HG02973 (cell line): Measurements from ENCODE around the gene TRUB1.
"Not testable (repeated sequence)": the region's sequence is repeated elsewhere in the genome, so short reads cannot be mapped to it uniquely, and the experiment has no call there.

Experiments used
- ATAC-seq: cut with Tn5 transposase; IDR thresholded peaks from one replicate; pipeline ENCODE4 v1.9.1; 2021; ENCODE audit warnings: moderate library complexity; ENCODE audit not compliant: unreplicated experiment

TRUB1 gene

DNA sequence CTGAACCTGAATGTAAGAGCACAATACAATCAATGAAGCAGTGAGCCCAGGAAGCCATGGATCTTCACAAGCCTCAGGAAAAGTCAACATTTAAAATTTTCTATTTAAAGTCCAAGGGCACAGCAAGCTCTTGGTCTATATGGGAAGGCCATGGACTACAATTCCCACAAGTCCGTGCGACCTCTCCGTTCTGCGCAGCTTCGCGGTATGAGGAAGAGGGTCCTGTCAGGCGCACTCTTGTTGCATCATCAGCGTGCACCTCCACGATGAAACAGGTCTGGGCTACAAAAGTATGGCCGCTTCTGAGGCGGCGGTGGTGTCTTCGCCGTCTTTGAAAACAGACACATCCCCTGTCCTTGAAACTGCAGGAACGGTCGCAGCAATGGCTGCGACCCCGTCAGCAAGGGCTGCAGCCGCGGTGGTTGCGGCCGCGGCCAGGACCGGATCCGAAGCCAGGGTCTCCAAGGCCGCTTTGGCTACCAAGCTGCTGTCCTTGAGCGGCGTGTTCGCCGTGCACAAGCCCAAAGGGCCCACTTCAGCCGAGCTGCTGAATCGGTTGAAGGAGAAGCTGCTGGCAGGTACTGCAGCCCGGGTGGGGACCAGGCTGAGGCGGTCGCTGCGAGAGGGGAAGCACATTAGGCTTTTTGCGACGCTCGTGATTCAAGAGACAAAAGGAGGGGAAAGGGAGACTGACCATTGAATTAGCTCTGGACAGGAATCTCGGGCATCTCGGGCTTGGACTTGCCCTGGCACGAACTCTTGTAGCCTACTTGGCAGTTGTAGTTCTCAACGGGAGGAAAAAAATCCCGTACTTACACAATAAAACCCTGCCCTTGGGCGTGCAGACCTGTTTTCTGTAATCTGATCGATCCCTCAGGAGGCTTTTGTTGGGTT, at the start of gene TRUB1:
TSS of gene TRUB1 (plus strand) at position 234 of the 894 bp plus-strand sequence. CDS start at position 293, 59 bp downstream.
- peak; percentile 100 for ATAC-seq

DNA sequence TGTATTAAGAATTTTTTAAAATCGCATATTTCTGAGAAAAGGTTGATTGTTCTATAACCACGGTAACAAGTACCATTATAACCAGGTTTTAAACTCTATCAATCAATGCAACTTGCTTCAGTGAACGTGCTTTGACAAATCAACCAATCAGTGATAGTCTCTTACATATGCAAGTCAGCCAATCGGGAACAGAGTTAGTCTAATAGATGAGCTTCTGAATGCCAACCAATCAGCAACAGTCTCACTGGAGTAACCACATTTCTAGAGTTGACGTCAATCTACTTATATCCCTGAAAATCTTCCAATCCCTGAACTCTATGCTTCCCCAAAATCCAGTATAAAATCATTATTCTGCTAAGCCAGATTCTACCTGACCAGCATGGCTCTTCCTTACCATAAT, 44.7 kb upstream of the TRUB1 start:
- no peak for ATAC-seq

DNA sequence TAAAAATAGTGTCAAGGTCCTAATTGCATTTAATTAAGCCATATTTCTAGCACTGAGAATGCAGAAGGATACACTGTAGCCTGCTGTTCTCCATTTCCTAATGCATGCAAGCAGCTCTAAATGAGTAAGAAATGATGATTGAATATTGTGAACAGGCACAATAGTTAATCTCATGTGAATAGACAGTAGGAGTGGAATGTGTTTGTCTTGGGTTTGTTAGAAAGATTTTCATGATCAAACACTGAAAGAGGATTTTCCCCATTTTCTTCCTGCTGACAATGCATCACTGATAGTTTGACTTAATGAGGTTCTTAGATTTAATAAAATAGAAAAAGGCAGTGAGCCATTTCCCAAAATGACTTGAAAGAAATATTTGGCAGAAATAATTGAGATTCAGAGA, 43.1 kb upstream of the TRUB1 start:
- ATAC-seq = no peak

DNA sequence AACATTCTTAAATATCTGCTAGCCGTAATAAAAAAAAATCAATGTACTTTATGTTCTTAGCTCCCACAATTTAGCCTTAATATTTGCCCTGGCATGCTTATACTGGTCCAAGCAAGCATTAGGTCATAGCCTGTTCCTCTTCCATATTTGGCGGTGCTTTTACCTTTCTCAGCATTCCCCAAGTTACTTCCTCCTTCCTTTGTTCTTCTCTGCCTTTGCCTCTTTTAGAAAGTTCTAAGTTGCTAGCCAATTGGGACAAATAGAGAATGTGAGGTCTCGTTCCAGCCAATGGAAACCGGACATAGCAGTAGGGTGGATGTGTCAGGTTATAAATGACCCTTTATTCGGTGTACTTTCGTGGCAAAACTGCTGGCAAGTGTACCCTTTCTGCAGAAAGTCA, 41.0 kb upstream of the TRUB1 start:
- ATAC-seq = not testable (repeated sequence)

DNA sequence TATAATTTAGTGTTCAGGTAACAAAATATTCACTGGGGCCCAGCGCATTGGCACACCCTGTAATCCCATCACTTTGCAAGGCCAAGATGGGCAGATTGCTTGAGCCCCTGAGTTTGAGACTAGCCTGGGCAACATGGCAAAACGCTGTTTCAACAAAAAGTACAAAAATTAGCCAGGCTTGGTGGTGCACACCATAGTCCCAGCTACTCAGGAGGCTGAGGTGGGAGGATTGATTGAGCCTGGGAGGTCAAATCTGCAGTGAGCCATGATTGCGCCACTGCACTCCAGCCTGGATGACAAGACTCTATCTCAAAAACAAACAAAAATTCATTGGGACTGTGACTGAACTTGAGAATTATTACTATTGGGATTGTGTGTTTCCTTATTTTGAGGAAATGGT, 40.4 kb upstream of the TRUB1 start:
- ATAC-seq = no peak

DNA sequence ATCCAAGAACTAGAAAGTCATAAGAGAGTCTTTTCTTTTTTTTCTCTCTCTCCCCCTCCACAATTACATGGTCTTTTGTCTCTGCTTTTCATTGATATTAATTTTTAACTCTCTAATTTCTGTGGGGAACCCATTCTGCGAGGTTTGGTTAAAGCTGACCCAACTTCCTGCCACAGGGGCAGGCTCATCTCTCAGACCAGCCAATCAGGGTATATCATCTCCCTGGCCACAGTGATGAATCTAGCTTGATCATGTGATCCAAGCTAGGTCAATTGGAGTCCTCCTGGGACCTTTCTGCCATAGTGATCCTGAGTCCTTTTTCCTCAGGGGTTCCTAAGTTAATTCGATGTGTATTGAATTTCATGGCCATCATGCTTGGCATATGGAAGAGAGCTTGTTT, 38.0 kb upstream of the TRUB1 start:
- no peak for ATAC-seq

DNA sequence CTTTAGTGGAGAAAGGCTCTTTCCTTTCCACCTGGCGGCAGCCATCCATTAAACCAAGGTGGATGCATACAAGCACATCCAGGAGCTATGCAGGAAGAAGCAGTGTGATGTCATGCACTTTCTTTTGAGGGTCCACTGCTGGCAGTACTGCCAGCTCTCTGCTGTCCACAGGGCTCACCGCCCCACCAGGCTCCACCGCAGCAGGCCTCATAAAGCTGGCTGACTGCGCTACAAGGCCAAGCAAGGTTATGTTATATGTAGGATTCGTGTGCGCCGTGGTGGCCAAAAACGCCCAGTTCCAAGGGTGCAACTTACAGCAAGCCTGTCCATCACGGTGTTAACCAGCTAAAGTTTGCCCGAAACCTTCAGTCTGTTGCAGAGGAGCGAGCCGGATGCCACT, 37.3 kb upstream of the TRUB1 start:
- no peak for ATAC-seq

DNA sequence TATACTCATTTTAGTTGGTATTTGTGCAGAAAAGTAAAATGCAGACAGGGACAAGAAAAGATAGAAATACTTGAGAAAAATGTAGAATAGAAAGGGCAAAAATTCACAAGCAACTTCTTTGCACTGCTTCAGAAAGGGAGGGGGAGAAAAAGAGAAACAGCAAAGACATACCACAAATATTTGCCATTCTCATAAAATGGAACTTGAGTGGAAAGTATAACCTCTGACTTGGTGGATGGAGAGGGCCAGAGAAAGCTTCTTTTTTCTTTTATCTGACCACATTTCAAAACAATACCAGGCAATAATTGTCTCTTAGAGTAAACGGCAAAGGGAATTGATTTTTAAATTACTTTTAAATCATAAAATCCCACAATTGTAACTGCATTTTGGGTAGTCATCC, 35.8 kb upstream of the TRUB1 start:
- no peak for ATAC-seq

DNA sequence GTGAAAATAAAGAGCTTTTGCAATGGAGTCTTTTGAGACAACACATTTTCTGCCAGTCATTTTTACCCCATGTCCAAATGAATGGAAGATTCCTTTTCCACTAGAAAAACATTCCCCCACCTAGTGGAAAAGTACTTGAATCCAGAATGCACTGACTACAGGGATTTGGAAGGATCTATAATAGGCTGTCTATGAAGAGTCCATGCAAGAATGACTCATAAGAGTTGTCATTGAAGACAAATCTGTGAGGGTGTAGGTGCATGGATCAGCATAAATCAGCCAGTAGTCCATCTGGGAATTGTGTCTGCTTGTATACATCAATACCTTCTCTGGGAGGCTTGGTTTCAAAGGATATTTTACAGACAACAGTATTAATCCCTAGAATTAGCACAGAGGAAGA, 32.5 kb upstream of the TRUB1 start:
- ATAC-seq = no peak

DNA sequence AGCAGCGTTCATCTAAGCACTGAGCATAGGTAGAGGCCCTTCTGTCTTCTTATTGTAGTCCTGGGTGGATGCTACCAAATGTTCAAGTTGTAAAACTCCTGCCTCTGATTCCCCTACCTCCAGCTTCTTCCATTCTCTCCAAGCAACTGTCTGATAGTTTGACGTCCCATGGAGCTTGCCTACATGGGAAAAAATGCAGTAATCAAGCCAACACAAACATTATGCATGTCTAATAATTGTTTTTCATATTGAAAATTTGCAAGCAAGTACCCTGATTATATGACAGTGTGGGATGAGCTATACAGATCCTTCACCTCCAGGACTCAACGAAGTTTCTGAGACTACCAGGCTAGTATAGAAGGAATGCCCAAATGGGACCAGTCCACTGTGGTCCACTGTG, 31.0 kb upstream of the TRUB1 start:
- no peak for ATAC-seq

DNA sequence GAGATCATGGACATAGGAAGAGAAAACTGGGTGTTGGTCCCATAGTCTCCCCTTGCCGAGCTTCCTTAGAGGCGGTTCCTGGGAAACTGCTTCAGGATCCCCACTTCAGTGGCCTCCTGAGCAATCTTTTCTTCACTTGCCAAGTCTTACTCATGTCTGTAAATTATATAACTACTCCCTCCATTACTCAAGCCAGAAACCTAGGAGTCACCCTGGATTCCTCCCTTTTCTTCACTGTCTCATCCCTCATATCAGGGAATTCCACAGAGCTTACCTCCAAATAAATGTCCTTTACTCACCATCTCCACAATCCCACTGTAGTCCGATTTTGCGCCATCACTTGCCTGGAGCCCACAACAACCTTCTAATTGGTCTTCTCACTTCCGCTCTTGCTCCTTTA, 29.1 kb upstream of the TRUB1 start:
- no peak for ATAC-seq

DNA sequence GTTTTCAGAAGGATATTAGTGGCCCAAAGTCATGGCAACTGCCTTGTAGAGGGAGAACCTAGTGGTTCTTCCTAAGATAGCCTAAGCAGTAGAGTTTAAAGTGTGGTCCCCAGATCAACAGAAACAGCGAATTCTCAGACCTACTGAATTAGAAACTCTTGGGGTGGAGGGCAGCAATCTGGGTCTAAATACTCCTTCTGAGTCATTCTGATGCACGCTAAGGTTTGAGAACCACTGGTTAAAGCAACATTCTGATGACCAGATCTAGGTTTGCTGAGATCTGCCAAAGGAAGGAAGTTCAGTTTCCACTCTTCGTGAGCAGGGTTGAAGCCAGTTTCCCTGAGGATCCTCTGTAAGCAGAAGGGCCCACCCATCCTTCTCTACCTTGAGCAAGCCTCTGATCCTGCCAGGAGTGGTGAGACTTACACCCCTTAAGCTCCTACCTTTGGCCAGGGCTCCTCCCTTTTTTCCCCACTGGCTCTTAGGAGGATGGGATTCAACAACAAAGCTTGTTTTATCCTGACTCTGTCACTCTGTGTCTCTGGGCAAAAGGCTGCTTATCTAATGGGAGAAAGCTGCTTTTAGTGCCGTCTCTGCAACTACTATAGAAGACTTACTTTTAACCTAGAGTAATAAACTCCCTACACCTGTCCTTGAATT, 26.8 kb upstream of the TRUB1 start:
- ATAC-seq = peak; percentile 77

DNA sequence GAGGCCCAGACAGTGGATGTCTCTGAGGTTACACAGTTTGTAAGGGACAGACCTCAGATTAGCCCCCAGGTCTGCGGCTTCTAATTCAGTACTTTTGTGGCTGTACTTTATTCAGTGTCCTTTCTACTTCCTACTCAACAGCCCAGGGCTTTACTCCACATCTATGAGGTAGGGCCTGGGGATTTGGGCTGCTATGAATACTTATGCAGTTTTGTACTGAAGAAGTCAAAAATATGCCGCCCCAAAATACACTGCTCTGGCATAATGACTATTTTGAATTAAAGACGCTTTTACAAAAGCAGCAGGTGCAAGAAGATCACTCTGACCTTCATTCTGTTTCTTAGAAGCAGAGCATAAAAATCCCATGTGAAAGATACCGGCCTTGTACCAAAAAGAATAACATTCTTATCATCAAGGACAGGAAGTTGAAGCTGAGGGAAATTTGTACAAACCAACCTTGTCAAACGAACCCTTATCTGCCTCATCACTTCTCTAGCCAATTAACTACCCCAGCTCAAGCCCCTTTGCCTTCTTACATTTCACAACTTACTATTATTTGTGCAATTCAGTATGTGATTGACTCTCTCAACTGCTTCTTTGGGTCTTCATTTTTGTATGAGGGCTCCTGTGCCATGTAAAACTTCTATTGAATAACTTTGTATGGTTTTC, 26.1 kb upstream of the TRUB1 start:
- ATAC-seq = no peak

DNA sequence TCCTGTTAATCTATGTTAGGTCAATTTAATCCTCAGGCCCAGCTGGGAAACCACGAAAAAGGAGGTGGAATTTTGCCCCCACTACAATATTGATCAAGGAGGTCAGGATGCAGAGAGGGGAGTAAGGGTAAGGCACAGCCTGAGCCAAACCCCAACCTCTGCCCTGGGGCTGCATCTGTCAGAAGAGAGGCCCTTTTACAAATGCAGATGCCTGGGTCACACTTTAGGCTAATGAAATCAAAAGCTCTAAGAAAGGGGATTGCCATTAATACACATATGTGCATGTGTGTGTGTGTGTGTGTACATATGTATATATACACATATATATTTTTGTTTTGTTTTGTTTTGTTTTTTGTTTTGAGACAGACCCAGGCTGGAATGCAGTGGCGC, 25.5 kb upstream of the TRUB1 start:
- no peak for ATAC-seq

DNA sequence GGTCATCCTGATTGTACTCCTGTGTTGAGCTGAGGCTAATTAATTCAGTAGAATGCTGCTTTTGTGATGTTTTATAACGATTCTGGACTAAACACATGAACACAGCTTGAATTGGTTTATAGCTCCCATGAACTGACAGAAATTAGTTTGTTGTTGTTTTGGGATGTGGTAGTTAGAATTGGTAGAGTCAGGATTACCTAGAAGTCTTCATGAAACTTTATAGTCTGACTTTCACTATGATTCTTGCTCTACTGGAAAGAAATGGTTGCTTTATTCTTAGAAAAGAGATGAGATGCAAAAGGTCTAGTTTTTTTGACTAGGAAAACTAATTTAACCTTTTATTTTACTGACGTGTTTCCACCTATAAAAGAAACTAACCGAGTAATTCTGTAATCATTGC, 23.4 kb upstream of the TRUB1 start:
- ATAC-seq = no peak

DNA sequence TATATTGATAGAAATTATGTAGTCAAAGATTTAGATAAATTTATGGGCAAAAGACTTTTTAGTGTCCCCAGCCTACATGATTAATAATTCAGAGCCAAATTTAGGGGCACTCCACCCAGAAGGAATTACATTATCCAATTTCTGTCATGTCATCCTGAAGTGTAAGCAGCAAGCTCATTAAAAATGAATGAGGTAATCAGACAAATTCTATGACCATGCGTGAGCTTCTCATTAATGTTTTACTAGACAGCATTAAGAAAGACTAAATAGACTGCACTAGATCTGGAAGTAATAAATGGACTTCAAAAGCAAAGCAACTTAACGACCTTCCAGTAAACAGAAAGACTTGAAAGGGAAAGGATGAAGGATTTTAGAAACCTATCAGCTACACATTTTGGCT, 22.7 kb upstream of the TRUB1 start:
- no peak for ATAC-seq

DNA sequence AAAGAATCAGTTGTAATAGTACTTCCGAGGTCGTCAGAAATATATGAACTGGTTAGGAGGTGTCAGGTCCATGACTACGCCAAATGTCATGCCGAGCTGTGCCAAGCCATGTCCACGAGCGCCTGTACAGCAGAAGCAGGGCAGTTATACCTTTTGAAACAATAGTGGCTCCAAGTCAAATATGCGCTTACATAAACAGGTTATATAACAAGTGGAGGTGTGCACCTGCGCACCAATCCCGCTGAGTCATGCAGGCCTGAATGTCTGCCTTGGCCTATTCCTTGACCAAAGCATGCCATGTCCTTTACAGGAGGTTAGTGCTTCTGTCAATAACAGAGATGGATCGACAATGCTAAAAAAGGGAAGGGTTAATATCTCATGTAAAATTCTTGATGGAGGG, 21.3 kb upstream of the TRUB1 start:
- no peak for ATAC-seq

DNA sequence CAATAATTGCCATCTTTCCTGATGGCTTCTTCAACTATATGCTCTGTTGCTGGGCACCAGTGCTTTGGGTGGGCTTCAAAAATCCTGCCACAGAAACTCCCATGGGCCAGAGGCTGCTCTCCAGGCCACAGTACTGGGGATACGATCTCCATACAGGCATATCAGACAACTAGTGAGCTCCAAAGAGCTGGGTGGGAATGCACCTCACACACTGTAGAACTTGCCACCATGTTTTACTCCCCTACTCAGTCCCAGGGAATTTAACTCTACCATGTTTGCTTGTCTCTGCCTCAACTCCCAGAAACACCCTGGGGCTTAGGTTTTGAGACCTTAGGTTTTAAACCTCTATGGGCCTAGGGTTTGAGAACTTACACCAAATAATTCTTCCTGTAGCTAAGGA, 20.5 kb upstream of the TRUB1 start:
- no peak for ATAC-seq

DNA sequence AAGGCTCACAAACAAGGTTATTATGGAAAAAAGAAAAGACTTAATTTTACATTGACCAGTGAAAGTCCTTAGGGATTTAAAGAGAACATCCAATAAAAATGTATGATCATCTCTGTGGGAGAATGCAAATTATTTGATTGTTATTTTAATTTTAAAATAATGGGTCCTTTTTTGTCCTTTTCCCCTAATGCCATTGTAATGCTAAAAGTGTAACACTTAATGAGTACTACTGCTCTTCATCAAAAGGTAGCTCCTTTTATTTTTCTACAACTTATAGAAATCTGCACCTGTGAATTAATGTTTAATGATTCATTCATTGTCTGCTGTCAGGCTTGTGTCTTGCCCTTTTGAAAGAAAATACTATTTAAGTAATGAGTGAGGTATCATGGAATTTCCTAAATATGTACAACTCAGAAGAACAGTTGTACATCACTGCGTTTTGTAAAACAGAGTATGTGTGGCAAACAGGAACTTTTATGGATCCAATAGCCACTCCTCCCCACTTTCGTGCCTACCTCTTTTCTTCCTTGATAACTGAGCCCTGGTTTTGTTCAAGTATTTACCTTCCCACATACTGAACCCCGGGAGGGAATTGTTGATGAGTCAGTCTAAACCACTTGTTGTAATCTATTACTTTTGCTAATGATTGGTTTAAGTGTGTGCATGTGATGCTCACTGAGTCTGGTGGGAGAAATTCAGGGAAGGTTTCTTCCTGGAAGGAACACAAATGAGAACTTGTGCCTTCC, 19.9 kb upstream of the TRUB1 start:
- ATAC-seq = no peak

DNA sequence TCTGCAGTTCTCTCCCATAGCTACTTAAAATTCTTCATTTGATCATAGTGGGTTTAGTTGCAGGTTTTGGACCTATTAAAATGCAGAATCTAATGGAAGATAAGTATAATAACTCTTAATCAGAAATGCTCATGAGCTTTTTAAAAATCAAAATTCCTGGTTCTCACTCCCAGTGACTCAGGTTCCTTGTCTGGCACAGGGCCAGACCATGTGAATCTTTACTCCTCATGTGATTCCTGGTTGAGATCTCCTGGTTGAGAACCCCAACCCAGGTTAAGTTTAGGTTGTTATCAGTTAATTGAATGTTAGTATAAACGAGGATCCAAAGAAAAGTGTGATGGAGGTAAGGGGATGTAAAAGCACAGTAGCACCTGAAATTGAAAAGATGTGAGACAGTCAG, 17.5 kb upstream of the TRUB1 start:
- ATAC-seq = no peak

DNA sequence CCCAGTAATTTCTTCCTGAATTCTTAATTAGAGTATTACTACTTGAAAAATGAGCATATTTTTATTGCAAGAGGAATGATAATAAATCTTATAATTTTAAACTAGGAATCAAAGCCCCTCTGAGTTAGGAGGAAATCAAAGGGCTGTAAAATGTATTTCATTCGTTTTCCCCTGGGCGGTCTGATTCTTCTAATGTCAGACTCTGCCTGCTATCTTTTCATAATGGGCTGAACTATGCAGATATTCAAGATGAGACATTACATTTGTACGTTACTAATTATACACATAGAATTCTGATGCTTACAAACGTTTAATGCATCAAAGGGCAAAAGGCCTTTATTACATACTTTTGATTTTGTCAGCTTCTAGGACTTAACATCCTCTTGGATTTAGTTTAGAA, 16.0 kb upstream of the TRUB1 start:
- no peak for ATAC-seq
